HepG2 (cell line): ENCODE data around the gene SPRED2. TPM values are rescaled to one million over a fixed set of nuclear protein-coding genes. Genes with fewer than 3 reads are reported as not detected.

Source experiments
- JUND ChIP-seq: sonication (generic); formaldehyde crosslinking; IDR thresholded peaks from 2 replicates; pipeline ENCODE4 v1.8.0; 2022; ENCODE audit warnings: mild to moderate bottlenecking, missing genetic modification reagents
- ZFP62 ChIP-seq: sonication (generic); formaldehyde crosslinking; IDR thresholded peaks from 2 replicates; pipeline ENCODE4 v1.4.0; 2020; ENCODE audit warnings: missing genetic modification reagents
- ZNF329 ChIP-seq: sonication (generic); formaldehyde crosslinking; IDR thresholded peaks from 2 replicates; pipeline ENCODE4 v1.9.0; 2021; ENCODE audit warnings: low read depth, mild to moderate bottlenecking, missing genetic modification reagents
- polyA plus RNA-seq, 8 experiments: library from polyadenylated mRNA; depleted of rRNA in 3 of 8; stranded (reverse) in 7 of 8; unstranded in 1 of 8; fragments of >200 nt; fragmentation: Illumina TruSeq in 4 of 8; extraction: Trizol in 4 of 8; gene quantifications; 2 replicates each; pipeline versions ENCODE4 v1.2.1 to v1.2.3, GENCODE V29; 2011 to 2016; ENCODE audit warnings: low read depth in 4 of 8, missing spikeins in 1 of 8, mixed read lengths in 1 of 8; ENCODE audit not compliant: insufficient read depth in 1 of 8
- total RNA-seq, 5 experiments: library from RNA; depleted of rRNA; stranded (reverse); fragments of >200 nt; fragmentation: Illumina TruSeq; extraction: Trizol; gene quantifications; 2 replicates each; pipeline ENCODE4 v1.2.3, GENCODE V29; 2016; ENCODE audit warnings: low read depth in 1 of 5
- TF ChIP-seq, protein P1 (sequence below): sonication (generic); formaldehyde crosslinking; IDR thresholded peaks from 2 replicates; pipeline ENCODE4 v1.4.0; 2020; ENCODE audit warnings: missing genetic modification reagents; ENCODE audit errors: not compliant biosample characterization
- TF ChIP-seq, protein P2 (sequence below): IDR thresholded peaks from 2 replicates; pipeline ENCODE4 v1.6.1; 2016; ENCODE audit warnings: control low read depth
- TF ChIP-seq, protein P3 (sequence below), 2 experiments: IDR thresholded peaks; 2 replicates each; pipeline ENCODE4 v1.6.1; 2011 to 2012; ENCODE audit warnings: low read length in 2 of 2, borderline replicate concordance in 1 of 2, low read depth in 1 of 2, mild to moderate bottlenecking in 1 of 2, moderate library complexity in 1 of 2
- TF ChIP-seq, protein P4 (sequence below), 2 experiments: sonication (generic) in 1 of 2; formaldehyde crosslinking in 1 of 2; IDR thresholded peaks; 2 replicates each; pipeline versions ENCODE4 v1.5.1 to v1.6.1; 2011 to 2020; ENCODE audit warnings: borderline replicate concordance in 1 of 2, low read depth in 1 of 2, low read length in 1 of 2, mild to moderate bottlenecking in 1 of 2, missing genetic modification reagents in 1 of 2, moderate library complexity in 1 of 2

Gene SPRED2
- total and polyA plus RNA-seq, 2 of the 13 experiments (the other 11 are each of a cell fraction or from before 2014, with no cell fraction given) = 13.0 to 37.0 TPM

DNA sequence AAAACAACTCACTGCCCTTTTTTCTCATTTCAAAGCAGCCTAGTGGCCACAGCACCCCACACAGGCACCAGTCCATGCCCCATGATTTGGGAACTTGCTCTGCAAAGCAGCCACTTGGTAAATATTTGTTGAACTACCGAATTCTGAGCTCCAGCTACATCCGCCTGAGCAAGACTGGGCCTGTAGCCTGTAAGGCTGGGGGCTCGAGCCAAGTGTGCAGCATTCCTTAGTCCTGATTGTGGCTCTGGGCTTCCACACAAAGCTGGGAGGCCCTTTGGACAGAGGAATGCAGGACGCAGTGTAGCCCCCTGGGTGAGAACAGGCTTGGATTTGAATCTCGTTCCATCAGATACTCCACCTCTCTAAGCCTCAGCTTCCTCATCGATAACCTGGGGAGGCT lies 116.3 kb downstream of the SPRED2 start (continued):
- TF ChIP-seq, protein P1, sequence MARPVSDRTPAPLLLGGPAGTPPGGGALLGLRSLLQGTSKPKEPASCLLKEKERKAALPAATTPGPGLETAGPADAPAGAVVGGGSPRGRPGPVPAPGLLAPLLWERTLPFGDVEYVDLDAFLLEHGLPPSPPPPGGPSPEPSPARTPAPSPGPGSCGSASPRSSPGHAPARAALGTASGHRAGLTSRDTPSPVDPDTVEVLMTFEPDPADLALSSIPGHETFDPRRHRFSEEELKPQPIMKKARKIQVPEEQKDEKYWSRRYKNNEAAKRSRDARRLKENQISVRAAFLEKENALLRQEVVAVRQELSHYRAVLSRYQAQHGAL (CRISPR knock-in tag) = no peak
- TF ChIP-seq JUND (no peak), ZNF329 (CRISPR knock-in tag) (no peak), ZFP62 (CRISPR knock-in tag) (no peak)
- TF ChIP-seq, protein P2, sequence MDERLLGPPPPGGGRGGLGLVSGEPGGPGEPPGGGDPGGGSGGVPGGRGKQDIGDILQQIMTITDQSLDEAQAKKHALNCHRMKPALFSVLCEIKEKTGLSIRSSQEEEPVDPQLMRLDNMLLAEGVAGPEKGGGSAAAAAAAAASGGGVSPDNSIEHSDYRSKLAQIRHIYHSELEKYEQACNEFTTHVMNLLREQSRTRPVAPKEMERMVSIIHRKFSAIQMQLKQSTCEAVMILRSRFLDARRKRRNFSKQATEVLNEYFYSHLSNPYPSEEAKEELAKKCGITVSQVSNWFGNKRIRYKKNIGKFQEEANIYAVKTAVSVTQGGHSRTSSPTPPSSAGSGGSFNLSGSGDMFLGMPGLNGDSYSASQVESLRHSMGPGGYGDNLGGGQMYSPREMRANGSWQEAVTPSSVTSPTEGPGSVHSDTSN (CRISPR knock-in tag) = no peak
- TF ChIP-seq, protein P3, sequence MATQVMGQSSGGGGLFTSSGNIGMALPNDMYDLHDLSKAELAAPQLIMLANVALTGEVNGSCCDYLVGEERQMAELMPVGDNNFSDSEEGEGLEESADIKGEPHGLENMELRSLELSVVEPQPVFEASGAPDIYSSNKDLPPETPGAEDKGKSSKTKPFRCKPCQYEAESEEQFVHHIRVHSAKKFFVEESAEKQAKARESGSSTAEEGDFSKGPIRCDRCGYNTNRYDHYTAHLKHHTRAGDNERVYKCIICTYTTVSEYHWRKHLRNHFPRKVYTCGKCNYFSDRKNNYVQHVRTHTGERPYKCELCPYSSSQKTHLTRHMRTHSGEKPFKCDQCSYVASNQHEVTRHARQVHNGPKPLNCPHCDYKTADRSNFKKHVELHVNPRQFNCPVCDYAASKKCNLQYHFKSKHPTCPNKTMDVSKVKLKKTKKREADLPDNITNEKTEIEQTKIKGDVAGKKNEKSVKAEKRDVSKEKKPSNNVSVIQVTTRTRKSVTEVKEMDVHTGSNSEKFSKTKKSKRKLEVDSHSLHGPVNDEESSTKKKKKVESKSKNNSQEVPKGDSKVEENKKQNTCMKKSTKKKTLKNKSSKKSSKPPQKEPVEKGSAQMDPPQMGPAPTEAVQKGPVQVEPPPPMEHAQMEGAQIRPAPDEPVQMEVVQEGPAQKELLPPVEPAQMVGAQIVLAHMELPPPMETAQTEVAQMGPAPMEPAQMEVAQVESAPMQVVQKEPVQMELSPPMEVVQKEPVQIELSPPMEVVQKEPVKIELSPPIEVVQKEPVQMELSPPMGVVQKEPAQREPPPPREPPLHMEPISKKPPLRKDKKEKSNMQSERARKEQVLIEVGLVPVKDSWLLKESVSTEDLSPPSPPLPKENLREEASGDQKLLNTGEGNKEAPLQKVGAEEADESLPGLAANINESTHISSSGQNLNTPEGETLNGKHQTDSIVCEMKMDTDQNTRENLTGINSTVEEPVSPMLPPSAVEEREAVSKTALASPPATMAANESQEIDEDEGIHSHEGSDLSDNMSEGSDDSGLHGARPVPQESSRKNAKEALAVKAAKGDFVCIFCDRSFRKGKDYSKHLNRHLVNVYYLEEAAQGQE (IDR thresholded peaks at IDR 0.05; ENCODE audit: borderline replicate concordance in 1 of 2, low read depth in 1 of 2, low read length in 2 of 2) = no peak
- TF ChIP-seq, protein P4, sequence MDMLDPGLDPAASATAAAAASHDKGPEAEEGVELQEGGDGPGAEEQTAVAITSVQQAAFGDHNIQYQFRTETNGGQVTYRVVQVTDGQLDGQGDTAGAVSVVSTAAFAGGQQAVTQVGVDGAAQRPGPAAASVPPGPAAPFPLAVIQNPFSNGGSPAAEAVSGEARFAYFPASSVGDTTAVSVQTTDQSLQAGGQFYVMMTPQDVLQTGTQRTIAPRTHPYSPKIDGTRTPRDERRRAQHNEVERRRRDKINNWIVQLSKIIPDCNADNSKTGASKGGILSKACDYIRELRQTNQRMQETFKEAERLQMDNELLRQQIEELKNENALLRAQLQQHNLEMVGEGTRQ (IDR thresholded peaks at IDR 0.05; ENCODE audit: low read depth, low read length) = no peak
- TF ChIP-seq, protein P4 (CRISPR knock-in tag; IDR thresholded peaks at IDR 0.05; ENCODE audit: borderline replicate concordance) = no peak
